GM21367 (cell line): Measurements from ENCODE around the gene MEIOSIN.
"Not testable (repeated sequence)": the region's sequence is repeated elsewhere in the genome, so short reads cannot be mapped to it uniquely, and the experiment has no call there.

Source experiments
- ATAC-seq: cut with Tn5 transposase; IDR thresholded peaks from one replicate; pipeline ENCODE4 v1.9.1; 2021; ENCODE audit not compliant: unreplicated experiment

The MEIOSIN gene

DNA sequence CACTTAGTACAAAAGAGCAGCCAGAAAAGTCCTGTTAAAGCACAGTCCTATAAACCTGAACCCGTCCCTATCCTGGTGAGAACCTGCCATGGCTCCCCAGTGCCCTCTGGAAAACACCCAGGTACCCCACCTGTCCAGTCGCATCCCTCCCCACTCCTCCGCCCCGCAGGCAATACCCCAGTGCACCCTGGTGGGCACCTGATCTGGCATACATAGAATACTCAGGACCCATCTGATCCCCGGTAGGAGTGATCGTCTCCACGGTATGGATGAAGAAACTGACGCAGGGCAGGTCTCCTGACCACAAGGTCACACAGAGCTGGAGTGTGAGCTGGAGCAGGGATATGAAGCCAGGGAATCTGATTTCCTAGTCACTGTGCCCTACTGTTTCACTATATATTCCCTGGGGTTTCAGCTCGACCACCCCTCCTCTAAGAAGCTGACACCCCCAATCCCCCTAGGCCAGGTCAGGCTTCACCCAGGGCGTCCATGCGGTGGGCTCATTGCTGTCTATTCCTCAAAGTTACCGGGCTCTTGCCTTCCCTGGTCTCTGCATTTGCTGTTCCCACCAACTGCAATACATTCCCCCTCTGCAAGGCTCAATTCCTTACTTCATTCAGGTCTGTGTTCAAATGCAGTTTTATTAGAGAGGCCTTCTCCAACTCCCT lies 15.1 kb upstream of the MEIOSIN start:
- no peak for ATAC-seq

DNA sequence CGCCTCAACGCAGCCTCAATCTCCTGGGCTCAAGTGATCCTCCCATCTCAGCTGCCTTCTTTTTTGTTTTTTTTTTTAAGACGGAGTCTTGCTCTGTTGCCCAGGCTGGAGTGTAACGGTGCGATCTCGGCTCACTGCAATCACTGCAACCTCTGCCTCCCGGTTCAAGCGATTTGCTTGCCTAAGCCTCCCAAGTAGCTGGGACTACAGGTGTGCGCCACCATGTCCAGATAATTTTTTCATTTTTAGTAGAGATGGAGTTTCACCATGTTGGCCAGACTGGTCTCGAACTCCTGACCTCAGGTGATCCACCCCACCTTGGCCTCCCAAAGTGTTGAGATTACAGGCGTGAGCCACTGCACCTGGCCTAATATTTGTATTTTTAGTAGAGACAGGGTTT lies 13.2 kb upstream of the MEIOSIN start:
- ATAC-seq, result not testable (repeated sequence)

DNA sequence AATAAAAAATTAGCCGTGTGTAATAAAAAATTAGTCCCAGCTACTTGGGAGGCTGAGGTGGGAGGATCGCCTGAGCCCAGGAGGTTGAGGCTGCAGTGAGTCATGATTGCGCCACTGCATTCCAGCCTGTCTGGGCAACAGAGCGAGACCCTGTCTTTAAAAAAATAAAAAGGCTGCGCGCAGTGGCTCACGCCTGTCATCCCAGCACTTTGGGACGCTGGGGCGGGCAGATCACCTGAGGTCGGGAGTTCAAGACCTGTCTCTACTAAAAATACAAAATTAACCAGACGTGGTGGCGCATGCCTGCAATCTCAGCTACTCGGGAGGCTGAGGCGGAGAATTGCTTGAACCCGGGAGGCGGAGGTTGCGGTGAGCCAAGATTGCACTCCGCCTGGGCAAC lies 4.6 kb upstream of the MEIOSIN start:
- ATAC-seq, result not testable (repeated sequence)

DNA sequence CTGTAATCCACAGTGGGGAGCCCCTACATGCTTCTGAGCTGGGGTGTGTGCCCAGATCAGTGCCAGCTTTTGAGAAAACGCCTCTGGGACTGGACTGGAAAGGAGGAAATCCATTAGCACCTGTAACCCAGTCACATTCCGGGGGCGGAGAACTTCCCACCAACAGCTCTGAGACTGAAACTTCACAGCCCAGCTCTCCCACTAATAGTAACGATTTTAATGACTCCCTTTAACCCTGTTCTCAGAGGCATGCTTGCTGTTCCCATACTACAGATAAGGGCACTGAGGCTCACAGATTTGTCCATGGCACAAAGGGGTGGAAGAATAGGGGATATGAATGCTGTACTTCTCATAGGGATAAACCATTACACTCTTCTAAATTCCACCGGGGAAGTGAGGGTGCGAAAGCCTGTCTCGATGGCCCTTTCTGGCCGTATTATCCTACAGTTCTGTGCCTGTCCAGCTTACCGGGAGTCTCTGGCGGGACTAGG lies 3.4 kb upstream of the MEIOSIN start:
- no peak for ATAC-seq

DNA sequence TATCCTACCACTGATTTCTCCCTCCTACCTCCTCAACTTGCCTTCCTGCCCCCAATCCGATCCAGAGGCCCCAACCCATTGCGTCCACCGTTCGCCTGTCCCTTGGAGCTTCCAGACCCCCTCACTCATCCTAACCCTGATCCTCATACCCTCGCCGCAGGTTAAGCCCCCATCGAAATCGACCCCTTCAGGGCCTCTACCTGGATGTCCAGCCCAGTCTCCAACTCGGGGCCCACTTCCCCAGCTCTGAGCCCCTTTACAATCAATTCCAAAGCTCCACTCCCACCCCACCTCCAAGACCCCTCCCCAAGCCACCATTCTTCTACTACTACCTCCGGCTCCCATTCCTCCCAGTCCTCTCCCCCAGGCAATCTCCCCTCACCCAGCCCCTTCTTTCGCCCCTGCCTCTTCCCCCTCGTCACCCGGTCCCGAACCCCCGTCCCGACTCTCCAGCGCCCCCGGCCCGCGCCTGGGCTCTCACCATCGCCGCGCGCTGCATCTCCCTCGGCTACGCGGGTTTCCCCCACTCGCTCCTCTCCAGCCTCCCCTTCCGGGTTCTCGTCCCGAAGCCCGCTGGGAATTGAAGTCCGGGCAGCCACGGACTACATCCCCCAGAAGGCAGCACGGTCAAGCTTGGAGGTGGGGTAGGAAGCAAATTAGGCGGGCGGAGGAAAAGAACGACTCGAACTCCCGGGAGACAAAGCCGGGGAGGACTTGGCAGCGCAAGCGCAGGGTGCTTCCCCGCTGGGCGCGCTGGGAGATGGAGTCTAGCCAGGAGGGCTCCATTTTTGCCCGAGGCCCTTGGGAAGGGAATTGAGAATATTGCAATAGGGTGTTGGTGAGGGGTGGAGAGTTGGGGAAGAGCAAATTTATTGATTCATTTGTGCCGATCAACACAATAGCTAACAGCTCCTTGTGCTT lies 2.6 kb upstream of the MEIOSIN start, which contains the start of gene FBXO46:
TSS of gene FBXO46 (minus strand) at position 529 of the 921 bp plus-strand sequence. CDS start 17,401 bp downstream, outside the sequence.
- ATAC-seq, result peak; percentile 89

DNA sequence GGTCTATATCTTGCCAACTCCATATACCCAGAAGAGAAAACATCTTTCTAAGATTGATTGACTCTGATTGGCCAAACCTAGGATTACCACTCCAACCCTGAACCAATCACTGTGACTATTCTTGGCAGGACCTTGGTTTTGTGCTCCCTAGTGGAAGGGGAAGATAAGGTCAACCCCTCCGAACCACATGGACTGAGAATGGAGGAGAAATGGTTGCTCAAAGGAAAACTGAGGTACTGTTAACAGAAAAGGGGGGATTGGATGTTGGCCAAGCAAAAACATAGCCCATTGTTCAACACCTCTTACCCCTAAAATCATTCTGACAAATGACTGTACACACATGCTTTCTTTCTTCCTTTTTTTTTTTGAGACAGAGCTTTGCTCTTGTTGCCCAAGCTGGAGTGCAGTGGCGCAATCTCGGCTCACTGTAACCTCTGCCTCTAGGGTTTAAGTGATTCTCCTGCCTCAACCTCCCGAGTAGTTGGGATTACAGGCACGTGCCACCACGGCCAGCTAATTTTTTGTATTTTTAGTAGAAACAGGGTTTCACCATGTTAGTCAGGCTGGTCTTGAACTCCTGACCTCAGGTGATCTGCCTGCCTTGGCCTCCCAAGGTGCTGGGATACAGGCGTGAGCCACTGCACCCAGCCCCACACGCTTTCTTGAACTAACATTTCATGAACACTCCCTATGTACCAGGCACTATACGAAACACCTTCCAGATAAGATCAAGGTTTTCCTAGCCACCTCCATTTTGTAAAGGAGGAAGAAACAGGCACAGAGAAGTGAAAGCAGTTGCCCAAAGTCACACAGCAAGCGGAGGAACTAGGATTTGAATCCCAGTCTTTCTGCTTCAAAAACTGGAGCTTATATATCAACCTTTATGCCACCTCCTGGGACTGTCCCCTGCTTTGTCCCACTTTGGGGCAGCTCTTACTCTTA lies 6.5 kb downstream of the MEIOSIN start:
- no peak for ATAC-seq

DNA sequence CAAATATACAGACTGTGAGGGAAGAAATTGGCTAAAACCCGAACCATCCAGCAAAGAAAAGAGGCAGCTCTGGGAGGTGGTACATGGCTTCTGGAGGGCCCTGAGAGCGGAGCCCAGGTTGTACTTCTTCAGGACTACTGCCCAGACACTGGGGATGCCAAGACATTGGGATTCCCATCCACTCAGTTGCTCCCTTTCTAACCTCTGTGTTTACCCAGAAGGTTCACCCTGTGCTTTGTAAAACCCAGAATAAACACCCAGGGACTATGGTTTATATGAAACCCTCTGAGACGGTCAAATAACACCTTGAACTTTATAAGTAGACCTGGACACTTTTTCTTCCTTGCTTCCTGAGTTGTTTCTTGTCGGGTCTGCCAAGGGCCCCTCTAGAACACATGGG lies 9.7 kb downstream of the MEIOSIN start:
- no peak for ATAC-seq

DNA sequence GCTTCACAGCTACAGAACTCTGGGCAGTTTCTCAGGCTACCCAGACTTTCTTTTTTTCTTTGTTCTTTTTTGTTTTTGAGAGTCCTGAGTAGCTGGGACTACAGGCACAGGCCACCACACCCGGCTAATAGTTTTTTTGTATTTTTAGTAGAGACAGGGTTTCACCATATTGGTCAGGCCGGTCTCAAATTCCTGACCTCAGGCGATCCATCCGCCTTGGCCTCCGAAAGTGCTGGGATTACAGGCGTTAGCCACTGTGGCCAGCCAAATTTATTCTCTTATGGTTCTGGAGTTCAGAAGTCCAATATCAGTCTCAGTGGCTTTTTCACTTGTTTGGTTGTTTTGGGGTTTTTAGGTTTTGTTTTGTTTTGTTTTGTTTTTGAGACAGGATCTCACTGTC lies 12.4 kb downstream of the MEIOSIN start:
- ATAC-seq, result no peak

DNA sequence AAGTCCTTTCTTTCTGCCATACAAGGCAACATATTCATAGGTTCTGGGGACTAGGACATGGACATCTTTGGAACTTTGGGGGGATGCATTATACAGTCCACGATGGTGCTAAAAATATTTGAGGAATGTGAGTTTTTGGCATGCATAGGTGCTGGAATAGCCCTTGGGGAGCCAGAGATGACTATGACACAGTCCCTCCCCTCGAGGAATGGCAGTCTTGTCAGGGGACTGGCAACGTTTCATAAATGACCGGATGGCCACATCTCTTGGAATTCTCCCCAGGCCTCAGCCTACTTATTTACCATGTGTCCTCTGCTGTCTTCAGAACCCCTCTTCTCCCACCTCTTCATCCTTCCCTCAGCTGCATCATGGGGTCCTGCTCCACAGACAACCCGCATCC lies 13.6 kb downstream of the MEIOSIN start:
- no peak for ATAC-seq

DNA sequence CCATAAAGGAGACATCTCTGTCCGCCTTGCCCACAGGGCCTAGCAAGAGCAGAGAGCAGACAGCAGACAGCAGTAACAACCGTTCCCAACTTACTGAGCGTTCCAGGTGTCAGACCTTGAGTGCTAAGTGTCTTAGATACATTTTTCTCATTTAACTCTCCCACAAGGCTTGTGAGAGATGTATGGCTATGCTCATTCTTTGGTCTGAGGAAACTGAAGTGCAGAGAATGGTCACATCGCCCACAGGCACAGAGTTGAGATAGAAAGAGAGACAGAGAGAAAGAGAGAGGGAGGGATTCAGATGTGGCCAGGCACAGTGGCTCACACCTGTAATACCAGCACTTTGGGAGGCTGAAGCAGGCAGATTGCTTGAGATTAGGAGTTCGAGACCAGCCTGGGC lies 14.3 kb downstream of the MEIOSIN start:
- ATAC-seq, result no peak

DNA sequence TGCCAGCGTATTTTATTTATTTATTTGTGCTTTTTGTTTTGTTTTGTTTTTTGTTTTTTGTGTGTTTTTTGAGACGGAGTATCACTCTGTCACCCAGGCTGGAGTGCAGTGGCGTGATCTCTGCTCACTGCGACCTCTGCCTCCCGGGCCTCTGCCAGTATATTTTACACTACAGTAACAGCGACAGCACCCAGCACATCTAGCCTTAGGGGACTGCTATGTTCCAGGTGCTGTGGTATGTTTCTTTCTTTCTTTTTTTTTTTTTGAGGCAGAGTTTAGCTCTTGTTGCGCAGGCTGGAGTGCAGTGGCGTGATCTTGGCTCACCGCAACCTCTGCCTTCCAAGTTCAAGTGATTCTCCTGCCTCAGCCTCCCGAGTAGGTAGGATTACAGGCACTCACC lies 18.2 kb downstream of the MEIOSIN start:
- ATAC-seq, result not testable (repeated sequence)

DNA sequence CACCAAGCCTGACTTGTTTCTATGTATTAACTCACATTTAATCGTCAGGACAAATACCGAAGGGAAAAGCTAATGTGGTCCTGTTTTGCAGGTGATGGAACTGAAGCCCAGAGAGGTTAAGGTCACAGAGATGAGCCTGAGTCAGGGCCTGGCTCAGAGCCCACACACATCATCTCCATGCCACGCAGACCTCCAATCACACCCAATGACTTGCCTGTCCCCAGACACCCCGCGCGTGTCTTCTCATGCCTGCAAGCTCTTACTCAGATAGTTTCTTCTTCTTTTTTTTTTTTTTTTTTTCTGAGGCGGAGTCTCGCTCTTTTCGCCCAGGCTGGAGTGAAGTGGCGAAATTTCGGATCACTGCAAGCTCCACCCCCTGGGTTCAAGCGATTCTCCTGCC lies 19.4 kb downstream of the MEIOSIN start:
- no peak for ATAC-seq

DNA sequence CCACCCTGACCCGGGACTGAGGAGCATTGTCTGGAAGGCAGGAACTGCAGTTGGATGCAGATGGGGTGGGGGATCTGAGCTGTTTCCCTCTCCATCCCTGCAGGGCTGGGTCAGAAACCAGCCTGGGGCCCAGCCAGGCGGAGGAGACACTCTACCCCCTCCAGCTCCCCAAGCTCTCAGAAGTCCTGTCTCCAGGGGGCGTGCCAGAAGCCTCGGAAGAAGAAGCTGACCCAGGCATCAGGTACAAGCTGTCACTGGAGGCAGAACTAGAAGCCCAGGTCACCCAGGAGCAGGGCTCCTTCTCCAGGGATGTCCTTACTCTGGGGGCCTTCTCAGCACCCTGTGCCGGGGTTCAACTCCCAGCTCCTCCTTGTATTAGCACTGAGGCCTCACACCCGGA lies 20.3 kb downstream of the MEIOSIN start:
- no peak for ATAC-seq

DNA sequence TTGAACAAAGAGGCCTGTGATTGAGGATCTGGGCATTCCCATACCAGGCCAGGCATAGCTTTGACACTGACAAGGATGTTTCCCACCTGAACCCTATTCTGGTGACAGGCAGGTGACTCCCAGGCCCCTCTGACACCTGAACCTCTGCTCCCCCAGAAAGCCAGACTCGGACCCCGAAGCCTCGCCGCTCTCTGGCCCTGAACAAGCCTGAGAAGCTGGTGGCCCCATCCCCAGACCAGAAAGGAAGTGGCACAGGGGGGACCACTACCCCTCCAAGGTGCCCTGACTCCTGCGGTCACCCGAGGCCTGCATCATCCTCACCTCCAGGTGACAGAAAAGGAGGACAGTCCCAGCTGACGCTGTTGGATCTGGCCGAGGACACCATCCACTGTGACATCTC lies 21.1 kb downstream of the MEIOSIN start:
- no peak for ATAC-seq

DNA sequence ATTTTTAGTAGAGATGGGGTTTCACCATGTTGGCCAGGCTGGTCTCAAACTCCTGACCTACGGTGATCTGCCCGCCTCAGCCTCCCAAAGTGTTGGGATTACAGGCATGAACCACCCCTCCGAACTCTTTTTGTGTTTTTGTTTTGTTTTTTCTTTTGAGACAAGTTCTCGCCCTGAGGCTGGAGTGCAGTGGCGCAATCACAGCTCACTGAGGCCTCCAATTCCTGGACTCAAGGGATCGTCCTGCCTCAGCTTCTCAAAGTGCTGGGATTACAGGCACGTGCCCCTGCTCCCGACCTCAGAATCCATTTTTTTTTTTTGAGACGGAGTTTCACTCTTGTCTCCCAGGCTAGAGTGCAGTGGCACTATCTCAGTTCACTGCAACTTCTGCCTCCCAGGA lies 24.5 kb downstream of the MEIOSIN start:
- no peak for ATAC-seq

DNA sequence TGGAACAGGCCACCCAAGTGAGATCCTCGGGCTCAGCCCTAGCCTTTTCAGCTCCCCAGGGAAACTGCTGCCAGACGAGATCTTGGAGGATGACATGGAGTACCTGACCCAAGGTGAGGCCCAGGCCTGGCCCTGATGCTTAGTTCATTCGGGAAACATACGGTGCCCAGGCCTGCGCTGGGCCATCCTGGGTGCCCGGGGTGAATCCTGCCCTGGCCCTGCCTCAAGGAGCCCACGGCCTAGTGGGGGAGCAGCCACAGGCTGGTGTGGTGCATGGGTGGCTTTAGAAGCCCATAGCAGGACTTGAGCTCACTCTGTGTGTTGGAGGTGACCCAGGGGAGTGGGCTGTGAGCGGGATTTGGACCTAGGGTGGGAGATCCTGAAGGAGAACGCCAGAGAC lies 25.7 kb downstream of the MEIOSIN start:
- no peak for ATAC-seq

DNA sequence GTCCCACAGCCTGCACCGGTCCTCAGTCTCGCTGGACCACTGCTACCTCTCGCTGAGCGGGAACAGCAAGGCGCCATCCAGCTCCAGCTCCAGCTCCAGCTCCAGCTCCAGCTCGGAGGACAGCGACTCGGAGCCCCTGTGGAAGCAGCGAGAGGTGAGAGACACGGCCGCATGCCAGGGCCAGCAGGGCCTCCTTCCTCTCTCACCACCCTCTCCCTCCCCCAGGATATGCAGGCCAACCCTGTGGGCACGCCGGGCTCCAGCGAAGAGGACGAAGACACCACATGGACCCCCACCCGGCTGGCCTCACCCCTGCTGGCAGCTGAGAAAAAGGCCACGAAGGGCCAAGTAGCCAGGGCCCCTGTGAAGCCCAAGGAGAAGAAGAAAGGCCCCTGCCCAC lies 28.5 kb downstream of the MEIOSIN start:
- ATAC-seq, result no peak

DNA sequence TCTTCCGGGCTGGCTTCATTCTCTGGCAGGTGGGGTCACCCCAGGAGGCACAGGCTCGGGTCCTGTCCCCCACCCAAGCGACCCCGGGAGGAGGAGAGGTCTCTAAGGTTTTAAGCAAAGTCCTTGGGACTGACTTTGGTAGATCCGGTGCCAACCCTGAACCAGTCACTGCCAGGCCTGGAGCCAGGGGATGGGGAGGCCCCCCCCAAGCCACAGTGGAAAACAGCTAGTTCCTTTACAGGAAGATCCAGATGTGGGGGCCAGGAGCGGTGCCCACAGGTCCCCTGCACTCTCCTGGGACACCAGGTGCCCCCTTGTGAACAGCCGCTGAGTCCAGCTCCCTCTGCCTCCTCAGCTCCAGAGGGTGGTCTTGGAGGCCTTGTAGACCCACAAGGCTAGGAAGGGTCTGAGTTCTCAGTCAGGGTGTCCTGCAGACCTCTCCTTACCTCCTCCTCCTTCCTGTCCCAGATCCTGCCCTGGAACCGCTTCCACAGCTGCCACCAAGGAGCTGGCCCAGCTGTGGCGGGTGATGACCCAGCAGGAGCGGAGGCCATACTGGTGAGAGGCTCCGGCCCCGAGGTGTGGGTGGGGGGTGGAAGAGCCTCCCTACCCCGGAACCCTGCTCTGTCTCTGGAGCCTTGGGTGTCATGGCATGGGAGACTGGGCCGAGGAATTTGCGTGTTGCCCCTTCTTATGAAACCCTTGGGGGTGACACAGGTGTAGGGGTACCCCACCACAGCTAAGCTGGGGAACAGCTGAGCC lies 29.8 kb downstream of the MEIOSIN start:
- ATAC-seq, result no peak

DNA sequence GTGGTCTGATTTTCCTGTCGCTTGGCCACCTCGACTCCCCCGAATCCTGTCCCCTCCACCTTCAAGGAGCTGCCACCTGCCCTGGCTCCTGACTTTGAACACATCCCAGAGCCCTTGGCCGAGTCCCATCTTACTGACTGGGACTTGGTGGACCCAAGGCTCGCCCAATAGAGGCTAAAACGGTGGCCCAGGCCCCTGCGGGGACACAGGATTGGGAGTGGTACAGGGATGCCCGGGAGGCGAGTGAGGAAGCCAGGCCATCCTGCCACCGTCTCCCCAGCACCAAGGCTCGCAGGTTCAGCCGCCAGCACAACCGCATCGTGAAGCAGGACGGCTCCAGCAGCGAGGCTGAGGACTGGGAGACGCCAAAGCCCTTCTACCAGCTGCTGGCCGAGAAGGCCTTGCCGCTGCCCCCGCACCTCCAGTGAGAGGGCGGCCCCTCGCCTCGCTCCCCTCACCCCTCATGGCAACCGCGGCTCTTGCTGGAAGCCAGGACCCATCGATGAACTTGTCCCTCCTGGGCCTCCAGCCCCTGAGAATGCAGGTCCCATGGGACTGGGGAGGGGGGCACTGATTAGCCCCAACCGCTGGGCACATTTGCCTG lies 30.6 kb downstream of the MEIOSIN start:
- ATAC-seq, result no peak

DNA sequence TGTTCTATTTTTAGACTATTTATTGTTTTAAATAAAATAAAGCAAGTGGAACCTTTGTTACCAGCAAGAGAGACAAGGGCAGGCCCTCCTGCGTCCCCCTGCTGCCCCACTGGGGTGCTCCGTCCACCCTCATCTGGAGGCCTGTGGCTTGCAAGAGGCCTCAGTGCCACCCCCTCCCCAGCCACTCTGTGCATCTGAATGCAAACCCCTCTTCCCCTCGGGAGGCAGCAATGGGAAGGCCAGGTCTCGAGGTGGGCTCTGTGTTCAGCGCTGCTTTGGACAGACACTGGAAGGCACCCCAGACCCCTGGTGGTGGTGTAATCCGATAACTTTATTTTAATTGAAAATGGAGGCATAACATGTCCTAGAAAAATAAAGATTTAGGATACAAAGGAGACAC lies 31.2 kb downstream of the MEIOSIN start:
- no peak for ATAC-seq
